Colonic mucosa (tissue), 4 donors: Measurements from ENCODE around the gene NCKAP5. TPM values are rescaled to one million over a fixed set of nuclear protein-coding genes. Genes with fewer than 3 reads are reported as not detected.

Experiments used
- DNase-seq: peaks from one replicate; pipeline ENCODE4 v3.0.0-alpha.2; 2020
- H3K27ac ChIP-seq: fragments of 200-600 bp; one replicate; pipeline ENCODE4 v1.8.0; 2021
- H3K27me3 ChIP-seq: fragments of 200-600 bp; one replicate; pipeline ENCODE4 v1.8.0; 2021
- H3K36me3 ChIP-seq: fragments of 200-600 bp; one replicate; pipeline ENCODE4 v1.8.0; 2021
- H3K4me1 ChIP-seq: fragments of 200-600 bp; one replicate; pipeline ENCODE4 v1.8.0; 2021; ENCODE audit warnings: mild to moderate bottlenecking
- H3K4me3 ChIP-seq: fragments of 200-600 bp; one replicate; pipeline ENCODE4 v1.8.0; 2021
- H3K9ac ChIP-seq, 2 donors: one replicate each; pipeline ENCODE4 v1.7.0; 2013; ENCODE audit warnings: control low read depth in 2 of 2, low read depth in 2 of 2, low read length in 2 of 2
- H3K9me3 ChIP-seq: fragments of 200-600 bp; one replicate; pipeline ENCODE4 v1.8.0; 2021
- intact Hi-C: fragments of 100-400 bp; cut with DNase I; formaldehyde crosslinking; loops from one replicate; pipeline ENCODE4 v1.14.1; 2022
- total RNA-seq, 2 donors: library from RNA; stranded (reverse); fragmentation: NEBNext Ultra II Directional in 1 of 2; extraction: Animal tissue kit (Norgen Biotek cat#: 25700) in 1 of 2; gene quantifications; one replicate each; pipeline ENCODE4 v1.2.1, GENCODE V29; 2021
- TF ChIP-seq, protein P1 (sequence below): fragments of 200-600 bp; IDR thresholded peaks from one replicate; pipeline ENCODE4 v1.8.0; 2022; ENCODE audit warnings: antibody characterized with exemption, mild to moderate bottlenecking
- donor health status: healthy.
- donor health status: DM: no; HTN: no; CAD: no.
- donor health status: DM: no; HTN: no; CAD: no.

Gene NCKAP5
- total RNA-seq, 2 donors from 2014 or later = 2.9 to 3.7 TPM

DNA sequence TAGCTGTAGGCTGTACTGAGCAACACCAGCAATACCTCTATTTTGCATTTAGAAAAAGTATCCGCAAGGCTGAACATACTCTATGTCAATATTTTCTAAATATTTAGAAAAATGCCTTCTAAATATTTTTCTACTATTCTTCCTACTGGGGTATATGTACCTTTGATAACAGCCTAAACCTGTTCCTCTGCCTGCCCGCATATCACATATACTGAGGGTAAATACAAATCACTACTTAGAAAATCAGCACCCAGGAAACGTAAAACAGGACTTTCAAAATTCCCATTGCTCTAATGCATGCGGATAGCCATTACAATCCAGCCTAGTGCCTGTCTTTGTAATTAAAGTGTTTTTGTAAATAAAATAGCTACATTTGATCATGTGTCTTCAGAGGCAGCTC is 56.1 kb downstream of the NCKAP5 start:
- H3K27ac ChIP-seq = no peak overlapping the region
- H3K36me3 ChIP-seq = no peaks in the 10 kb centered on the region
- intact Hi-C loops = no loop called here
- no peaks in the 10 kb centered on the region for H3K4me1 ChIP-seq
- TF ChIP-seq, protein P1, sequence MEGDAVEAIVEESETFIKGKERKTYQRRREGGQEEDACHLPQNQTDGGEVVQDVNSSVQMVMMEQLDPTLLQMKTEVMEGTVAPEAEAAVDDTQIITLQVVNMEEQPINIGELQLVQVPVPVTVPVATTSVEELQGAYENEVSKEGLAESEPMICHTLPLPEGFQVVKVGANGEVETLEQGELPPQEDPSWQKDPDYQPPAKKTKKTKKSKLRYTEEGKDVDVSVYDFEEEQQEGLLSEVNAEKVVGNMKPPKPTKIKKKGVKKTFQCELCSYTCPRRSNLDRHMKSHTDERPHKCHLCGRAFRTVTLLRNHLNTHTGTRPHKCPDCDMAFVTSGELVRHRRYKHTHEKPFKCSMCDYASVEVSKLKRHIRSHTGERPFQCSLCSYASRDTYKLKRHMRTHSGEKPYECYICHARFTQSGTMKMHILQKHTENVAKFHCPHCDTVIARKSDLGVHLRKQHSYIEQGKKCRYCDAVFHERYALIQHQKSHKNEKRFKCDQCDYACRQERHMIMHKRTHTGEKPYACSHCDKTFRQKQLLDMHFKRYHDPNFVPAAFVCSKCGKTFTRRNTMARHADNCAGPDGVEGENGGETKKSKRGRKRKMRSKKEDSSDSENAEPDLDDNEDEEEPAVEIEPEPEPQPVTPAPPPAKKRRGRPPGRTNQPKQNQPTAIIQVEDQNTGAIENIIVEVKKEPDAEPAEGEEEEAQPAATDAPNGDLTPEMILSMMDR = no peak
- DNase-seq = no peak
- no peak overlapping the region for H3K4me3 ChIP-seq
- no peaks in the 10 kb centered on the region for H3K9me3 ChIP-seq
- H3K9ac ChIP-seq = no peak overlapping the region
- H3K27me3 ChIP-seq = no peaks in the 10 kb centered on the region

DNA sequence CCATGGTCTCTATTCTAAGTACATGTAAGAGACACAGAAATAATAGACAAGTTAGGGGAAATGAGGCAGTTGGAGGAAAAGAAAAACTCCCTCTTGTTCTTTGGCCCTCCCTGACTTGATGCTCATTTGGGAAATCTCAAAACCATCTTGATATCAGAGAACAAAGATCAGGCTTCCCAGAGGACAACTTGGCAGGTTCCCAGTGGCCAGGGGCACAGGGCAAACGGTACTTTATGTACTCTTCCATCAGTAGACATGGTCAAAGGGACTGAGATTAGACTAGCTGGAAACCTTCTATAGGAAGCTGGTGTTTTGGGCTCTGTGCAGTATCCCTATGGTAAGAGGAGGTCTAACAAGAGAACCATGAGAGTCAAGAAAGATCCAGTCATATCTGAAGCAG is 56.6 kb downstream of the NCKAP5 start:
- Histone ChIP-seq H3K27ac (no peak overlapping the region), H3K4me1 (no peaks in the 10 kb centered on the region), H3K36me3 (no peaks in the 10 kb centered on the region), H3K27me3 (no peaks in the 10 kb centered on the region), H3K9ac (no peak overlapping the region), H3K4me3 (no peak overlapping the region), H3K9me3 (no peaks in the 10 kb centered on the region)
- intact Hi-C loops = no loop called here
- TF ChIP-seq, protein P1 = no peak
- no peak for DNase-seq

DNA sequence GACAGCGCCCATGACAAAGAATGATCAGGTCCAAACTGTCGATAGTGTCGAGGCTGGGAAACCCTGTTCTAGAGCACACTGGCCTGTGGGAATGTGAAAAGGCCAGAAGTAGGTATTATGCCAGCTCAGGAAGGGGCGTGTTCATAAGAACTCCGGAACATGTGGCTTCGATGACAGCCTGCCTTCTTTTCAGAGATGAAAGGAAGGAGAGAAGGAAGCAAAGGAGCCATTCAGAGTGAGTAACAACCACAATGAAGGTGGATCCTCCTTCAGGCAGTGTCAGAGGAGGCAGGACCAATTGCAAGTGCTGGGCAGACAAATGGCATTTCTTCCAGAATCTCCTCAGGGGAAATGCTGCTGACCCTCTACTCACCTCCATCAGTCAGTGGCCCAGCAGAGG is 58.5 kb downstream of the NCKAP5 start:
- Histone ChIP-seq H3K27me3 (no peaks in the 10 kb centered on the region), H3K36me3 (no peaks in the 10 kb centered on the region), H3K9me3 (no peaks in the 10 kb centered on the region), H3K4me3 (no peak overlapping the region), H3K27ac (no peak overlapping the region), H3K4me1 (no peaks in the 10 kb centered on the region), H3K9ac (no peak overlapping the region)
- intact Hi-C loops = no loop called here
- TF ChIP-seq, protein P1 = no peak
- no peak for DNase-seq

DNA sequence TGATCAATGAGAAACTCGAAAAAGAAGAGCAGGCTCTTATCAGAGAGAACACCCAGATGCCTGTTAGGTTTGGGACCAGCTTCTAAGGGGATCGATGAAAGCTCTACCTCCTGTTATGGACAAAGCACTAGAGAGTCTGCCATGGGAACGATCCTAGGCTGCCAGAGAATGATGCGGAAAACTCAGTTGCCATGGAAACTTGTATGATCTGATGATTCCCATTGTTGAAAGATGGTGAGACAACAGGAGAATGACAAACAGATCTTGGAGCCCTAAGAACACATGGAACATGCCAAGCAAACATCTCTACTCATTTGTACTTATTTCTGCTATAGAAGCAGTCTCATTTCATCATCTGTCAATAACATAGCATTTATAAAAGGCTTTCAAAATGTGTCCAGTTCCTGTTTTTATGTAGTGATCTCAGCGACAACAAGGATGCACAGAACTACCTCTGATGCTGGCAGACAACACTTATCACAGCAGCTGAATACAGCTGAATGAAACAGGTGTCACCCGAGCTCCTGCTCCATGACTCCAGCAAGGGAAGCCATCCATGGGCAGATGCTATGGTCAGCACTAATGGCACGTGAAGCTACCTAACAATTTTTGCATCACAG is 59.6 kb downstream of the NCKAP5 start:
- Histone ChIP-seq H3K9ac (no peak overlapping the region), H3K9me3 (no peaks in the 10 kb centered on the region), H3K36me3 (no peaks in the 10 kb centered on the region), H3K4me1 (no peaks in the 10 kb centered on the region), H3K27me3 (no peaks in the 10 kb centered on the region), H3K4me3 (no peak overlapping the region), H3K27ac (no peak overlapping the region)
- TF ChIP-seq, protein P1 = no peak
- DNase-seq = no peak
- intact Hi-C loops = no loop called here

DNA sequence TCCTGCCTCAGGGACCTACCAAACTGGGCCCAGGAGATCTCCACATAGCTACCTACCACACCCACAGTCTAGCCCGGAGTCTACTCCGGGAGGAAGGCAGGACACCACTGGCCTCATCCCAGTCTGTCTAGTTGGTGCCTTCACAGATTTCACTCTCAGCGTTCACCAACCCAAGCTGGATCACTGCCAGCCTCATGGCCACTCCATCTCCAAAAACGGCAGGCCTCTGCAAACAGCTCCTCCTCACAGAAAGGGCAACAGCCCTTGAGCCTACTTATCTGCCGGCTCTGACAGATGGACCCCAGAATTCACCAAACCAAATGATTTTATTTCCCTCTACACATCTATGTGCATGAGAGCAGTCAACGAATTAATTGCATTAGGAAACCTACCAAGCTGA is 61.3 kb downstream of the NCKAP5 start:
- intact Hi-C loops = no loop called here
- H3K4me1 ChIP-seq = no peaks in the 10 kb centered on the region
- no peak overlapping the region for H3K4me3 ChIP-seq
- H3K9ac ChIP-seq = no peak overlapping the region
- H3K36me3 ChIP-seq = no peaks in the 10 kb centered on the region
- H3K9me3 ChIP-seq = no peaks in the 10 kb centered on the region
- H3K27ac ChIP-seq = no peak overlapping the region
- H3K27me3 ChIP-seq = no peaks in the 10 kb centered on the region
- TF ChIP-seq, protein P1 = no peak
- DNase-seq = no peak
